OCI-LY1 (cell line): ENCODE data around the gene ATP11A.

Experiments used
- CTCF ChIP-seq: fragments of 200-600 bp; sonication (generic), shearing (Covaris generic); IDR thresholded peaks from 2 replicates; pipeline ENCODE4 v1.5.1; 2017; ENCODE audit warnings: mild to moderate bottlenecking, antibody characterized with exemption, low read length, moderate library complexity, mixed read lengths
- EZH2 ChIP-seq: fragments of 200-600 bp; sonication (generic), shearing (Covaris generic); IDR thresholded peaks from 2 replicates; pipeline ENCODE4 v1.8.0; 2017; ENCODE audit warnings: borderline replicate concordance, mixed run types, mild to moderate bottlenecking, antibody characterized with exemption, low read length, moderate library complexity, mixed read lengths

GRCh38 chr13:112838038-112838841, 148.4 kb downstream of the ATP11A start:
- TF ChIP-seq CTCF (no peak), EZH2 (no peak)
